HCT116 (cell line): ENCODE data around the gene NR5A2. TPM values are rescaled to one million over a fixed set of nuclear protein-coding genes. Genes with fewer than 3 reads are reported as not detected.

Experiments
- ATAC-seq: fragments of 200-7000 bp; cut with Tn5 transposase; 2 replicates; pipeline ENCODE4 v1.9.1; 2020; ENCODE audit warnings: mild to moderate bottlenecking, moderate library complexity
- BruUV-seq: library from RNA; stranded (reverse); fragments of 400-500 nt; replicated peaks from 2 replicates; lab custom pipeline; 2021; lab: Mats Ljungman, UMichigan
- CTCF ChIA-PET: fragments of 300-600 bp; sonication (Branson Sonifier 250); formaldehyde crosslinking; loops from one replicate; lab custom pipeline; 2021; ENCODE audit warnings: antibody characterized with exemption; lab: Charles Lee
- POLR2A ChIA-PET: fragments of 300-600, 350-600 bp; sonication (Branson Sonifier 250); formaldehyde crosslinking; loops from one replicate; lab custom pipeline; 2021; ENCODE audit warnings: antibody characterized with exemption; lab: Charles Lee
- RAD21 ChIA-PET, 2 experiments: fragments of 300-600 bp; sonication (Branson Sonifier 250); formaldehyde crosslinking; loops; one replicate each; lab custom pipeline; 2023; ENCODE audit warnings: low total read pairs in 2 of 2; ENCODE audit not compliant: uncharacterized antibody in 2 of 2, unreplicated experiment in 2 of 2, low non-redundant PET in 1 of 2; lab: Charles Lee
- DNase-seq: peaks from one replicate; pipeline ENCODE4 v3.0.0-alpha.2; 2010; ENCODE audit warnings: low read depth, low spot score
- H2AFZ ChIP-seq: fragments of 200-600 bp; shearing (Covaris generic), sonication (generic); 2 replicates; pipeline ENCODE4 v1.6.1; 2017; ENCODE audit warnings: low read depth, mixed run types, mixed read lengths, antibody characterized with exemption, low read length; ENCODE audit not compliant: poor library complexity, severe bottlenecking
- H3K27ac ChIP-seq: 2 replicates; pipeline ENCODE4 v1.5.1; 2012; ENCODE audit warnings: low read depth, low read length
- H3K27me3 ChIP-seq: fragments of 200-600 bp; sonication (generic); 2 replicates; pipeline ENCODE4 v1.6.1; 2016; ENCODE audit warnings: mixed run types, low read length, mixed read lengths; ENCODE audit not compliant: insufficient read depth
- H3K36me3 ChIP-seq, 2 experiments: fragments of 200-500 bp in 1 of 2; fragments of 200-600 bp in 1 of 2; sonication (Bioruptor generic) in 1 of 2; sonication (generic) in 1 of 2; 2 replicates each; pipeline versions ENCODE4 v1.5.1 to v1.6.1; 2014 to 2016; ENCODE audit warnings: low read length in 2 of 2, inconsistent platforms in 1 of 2, mixed read lengths in 1 of 2, mixed run types in 1 of 2; ENCODE audit not compliant: insufficient read depth in 2 of 2, control insufficient read depth in 1 of 2
- H3K4me1 ChIP-seq, 2 experiments: fragments of 200-600 bp in 1 of 2; sonication (generic) in 1 of 2; 2 replicates each; pipeline versions ENCODE4 v1.5.1 to v1.6.1; 2012 to 2017; ENCODE audit warnings: low read length in 2 of 2, inconsistent platforms in 1 of 2, mild to moderate bottlenecking in 1 of 2, mixed read lengths in 1 of 2, mixed run types in 1 of 2, moderate library complexity in 1 of 2; ENCODE audit not compliant: insufficient read depth in 2 of 2, control insufficient read depth in 1 of 2
- H3K4me2 ChIP-seq: fragments of 200-600 bp; sonication (generic); 2 replicates; pipeline ENCODE4 v1.6.1; 2017; ENCODE audit warnings: mixed run types, low read length, mixed read lengths
- H3K4me3 ChIP-seq, 2 experiments: fragments of 200-600 bp in 1 of 2; sonication (generic) in 1 of 2; replicated peaks in 1 of 2; 2 replicates each; pipeline ENCODE4 v1.5.1; 2011 to 2016; ENCODE audit warnings: low read length in 2 of 2, control low read depth in 1 of 2, low read depth in 1 of 2, mild to moderate bottlenecking in 1 of 2, mixed read lengths in 1 of 2, mixed run types in 1 of 2
- H3K79me2 ChIP-seq: fragments of 200-600 bp; sonication (generic); 2 replicates; pipeline ENCODE4 v1.6.1; 2017; ENCODE audit warnings: mild to moderate bottlenecking, mixed run types, low read length, moderate library complexity, mixed read lengths; ENCODE audit not compliant: insufficient read depth
- H3K9ac ChIP-seq: fragments of 200-600 bp; sonication (generic); 2 replicates; pipeline ENCODE4 v1.6.1; 2016; ENCODE audit warnings: low read length, mixed read lengths
- H3K9me2 ChIP-seq: fragments of 200-600 bp; sonication (generic), shearing (Covaris generic); 2 replicates; pipeline ENCODE4 v1.6.1; 2017; ENCODE audit warnings: mixed run types, mild to moderate bottlenecking, moderate library complexity; ENCODE audit not compliant: insufficient read depth
- H3K9me3 ChIP-seq, 2 experiments: fragments of 200-500 bp in 1 of 2; fragments of 200-600 bp in 1 of 2; sonication (Bioruptor generic) in 1 of 2; sonication (generic) in 1 of 2; 2 replicates each; pipeline ENCODE4 v1.6.1; 2014 to 2017; ENCODE audit warnings: low read length in 2 of 2, mixed read lengths in 2 of 2, inconsistent platforms in 1 of 2, low read depth in 1 of 2, mild to moderate bottlenecking in 1 of 2, mixed run types in 1 of 2, moderate library complexity in 1 of 2; ENCODE audit not compliant: control insufficient read depth in 1 of 2, insufficient read depth in 1 of 2
- H4K20me1 ChIP-seq: fragments of 200-600 bp; sonication (generic), shearing (Covaris generic); 2 replicates; pipeline ENCODE4 v1.6.1; 2017; ENCODE audit warnings: mixed run types, mild to moderate bottlenecking, moderate library complexity; ENCODE audit not compliant: insufficient read depth
- ATF3 ChIP-seq: IDR thresholded peaks from 2 replicates; pipeline ENCODE4 v1.6.1; 2012
- CBX3 ChIP-seq: IDR thresholded peaks from 2 replicates; pipeline ENCODE4 v1.6.1; 2012; ENCODE audit warnings: low read depth
- CEBPB ChIP-seq: IDR thresholded peaks from 2 replicates; pipeline ENCODE4 v1.6.1; 2012; ENCODE audit warnings: low read depth
- EGR1 ChIP-seq: IDR thresholded peaks from 2 replicates; pipeline ENCODE4 v1.6.1; 2012; ENCODE audit warnings: low read depth
- ELF1 ChIP-seq: IDR thresholded peaks from 2 replicates; pipeline ENCODE4 v1.6.1; 2012; ENCODE audit warnings: low read depth, borderline replicate concordance
- EZH2 ChIP-seq: fragments of 200-600 bp; sonication (generic); IDR thresholded peaks from 2 replicates; pipeline ENCODE4 v1.6.1; 2017; ENCODE audit warnings: antibody characterized with exemption, mixed run types
- EZH2phosphoT487 ChIP-seq: fragments of 200-600 bp; IDR thresholded peaks from 2 replicates; pipeline ENCODE4 v1.6.1; 2018; ENCODE audit warnings: antibody characterized with exemption, borderline replicate concordance
- FOSL1 ChIP-seq: IDR thresholded peaks from 2 replicates; pipeline ENCODE4 v1.6.1; 2012; ENCODE audit warnings: low read depth
- JUND ChIP-seq: IDR thresholded peaks from 2 replicates; pipeline ENCODE4 v1.6.1; 2012
- MAX ChIP-seq: IDR thresholded peaks from 2 replicates; pipeline ENCODE4 v1.6.1; 2012
- POLR2A ChIP-seq: IDR thresholded peaks from 2 replicates; pipeline ENCODE4 v1.7.0; 2011; ENCODE audit warnings: borderline replicate concordance; ENCODE audit not compliant: insufficient read depth, insufficient read length; ENCODE audit errors: extremely low read depth
- POLR2AphosphoS5 ChIP-seq: IDR thresholded peaks from 2 replicates; pipeline ENCODE4 v1.6.1; 2011; ENCODE audit warnings: mild to moderate bottlenecking, low read depth, low read length, moderate library complexity
- SP1 ChIP-seq: IDR thresholded peaks from 2 replicates; pipeline ENCODE4 v1.6.1; 2012; ENCODE audit warnings: low read depth
- SRF ChIP-seq: IDR thresholded peaks from 2 replicates; pipeline ENCODE4 v1.6.1; 2012; ENCODE audit warnings: low read depth
- TCF7L2 ChIP-seq: IDR thresholded peaks from 2 replicates; pipeline ENCODE4 v1.7.0; 2011; ENCODE audit warnings: borderline replicate concordance, inconsistent platforms; ENCODE audit not compliant: insufficient read depth, insufficient read length; ENCODE audit errors: extremely low read depth
- YY1 ChIP-seq: IDR thresholded peaks from 2 replicates; pipeline ENCODE4 v1.6.1; 2011; ENCODE audit warnings: low read length, low read depth, moderate library complexity, mild to moderate bottlenecking; ENCODE audit not compliant: insufficient replicate concordance; ENCODE audit errors: extremely low read depth
- ZFX ChIP-seq: fragments of 450-650 bp; IDR thresholded peaks from 2 replicates; pipeline ENCODE4 v1.6.1; 2017
- ZNF274 ChIP-seq: fragments of 200-500 bp; sonication (Bioruptor generic); IDR thresholded peaks from 2 replicates; pipeline ENCODE4 v1.6.1; 2014; ENCODE audit warnings: mild to moderate bottlenecking, low read depth, low read length, inconsistent platforms
- intact Hi-C: fragments of 100-400 bp; cut with micrococcal nuclease; formaldehyde crosslinking; loops from 2 replicates; pipeline ENCODE4 v1.10.0; 2022
- total RNA-seq: library from RNA; stranded (reverse); gene quantifications from one replicate; pipeline ENCODE4 v1.2.1, GENCODE V29; 2021; ENCODE audit not compliant: unreplicated experiment
- TF ChIP-seq, protein P1 (sequence below): IDR thresholded peaks from 2 replicates; pipeline ENCODE4 v1.6.1; 2011; ENCODE audit warnings: mild to moderate bottlenecking, low read length, moderate library complexity; ENCODE audit not compliant: insufficient replicate concordance; ENCODE audit errors: extremely low read depth

The NR5A2 gene
- total RNA-seq, 1 experiment from 2014 or later, result 0.91 TPM

DNA sequence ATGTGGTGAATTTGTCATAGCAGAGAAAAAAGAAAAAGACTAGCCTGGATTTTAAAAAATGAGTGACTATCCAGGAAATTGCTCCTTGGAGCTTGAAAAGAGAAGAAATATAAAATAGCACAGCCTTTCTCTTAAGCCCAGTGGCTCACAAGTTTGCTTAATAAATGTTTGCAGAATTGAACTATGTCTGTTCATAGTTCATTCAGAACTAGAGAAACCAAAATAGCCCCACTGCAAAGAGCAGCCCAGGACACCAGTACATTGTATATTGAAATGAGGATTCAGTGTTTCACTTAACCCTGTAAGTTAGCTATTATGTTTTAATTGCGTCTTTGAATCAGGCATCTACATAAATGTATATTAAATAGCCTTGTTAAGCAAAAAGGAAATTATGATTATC is 88.8 kb downstream of the NR5A2 start:
- H3K79me2 ChIP-seq, result no peaks in the 10 kb centered on the region
- H3K9ac ChIP-seq, result no peak overlapping the region
- H4K20me1 ChIP-seq, result no peaks in the 10 kb centered on the region
- BruUV-seq, result no TSS peak
- ChIA-PET POLR2A (no interaction called here), CTCF (no interaction called here), RAD21 (no interaction called here)
- no peak overlapping the region for H2AFZ ChIP-seq
- H3K4me1 ChIP-seq, result peaks cover 0 to 8% of the 10 kb centered on the region in 2 experiments; a peak in 2 of 4 replicates
- no peaks in the 10 kb centered on the region for H3K36me3 ChIP-seq
- H3K27me3 ChIP-seq, result no peaks in the 10 kb centered on the region
- H3K4me2 ChIP-seq, result no peak overlapping the region
- ATAC-seq (no peak), DNase-seq (no peak)
- TF ChIP-seq ELF1 (no peak), POLR2AphosphoS5 (no peak), MAX (no peak), POLR2A (no peak), FOSL1 (no peak), ZNF274 (no peak), JUND (no peak)
- H3K9me2 ChIP-seq, result no peaks in the 10 kb centered on the region
- no peak overlapping the region for H3K27ac ChIP-seq
- intact Hi-C loops, result no loop called here
- no peaks in the 10 kb centered on the region for H3K9me3 ChIP-seq
- H3K4me3 ChIP-seq, result no peak overlapping the region

- no peak for DNase-seq
- no peaks in the 10 kb centered on the region for H3K79me2 ChIP-seq
- BruUV-seq, result no TSS peak
- intact Hi-C loops, result no loop called here
- no peaks in the 10 kb centered on the region for H3K27me3 ChIP-seq
- H3K9me2 ChIP-seq, result no peaks in the 10 kb centered on the region
- no peaks in the 10 kb centered on the region for H4K20me1 ChIP-seq
- H3K9ac ChIP-seq, result no peak overlapping the region
- no peak overlapping the region for H2AFZ ChIP-seq
- peaks cover 0 to 8% of the 10 kb centered on the region in 2 experiments; a peak in 2 of 4 replicates for H3K4me1 ChIP-seq
- POLR2A ChIA-PET, result no interaction called here
- H3K36me3 ChIP-seq, result no peaks in the 10 kb centered on the region
- ATAC-seq, result no peak
- no peak overlapping the region for H3K27ac ChIP-seq
- H3K9me3 ChIP-seq, result no peaks in the 10 kb centered on the region
- no peak overlapping the region for H3K4me2 ChIP-seq
- no peak overlapping the region for H3K4me3 ChIP-seq
- CTCF ChIA-PET, result no interaction called here
- RAD21 ChIA-PET, result no interaction called here
- TF ChIP-seq CEBPB (no peak), SRF (no peak), YY1 (no peak), TCF7L2 (no peak), ATF3 (no peak), ZNF274 (no peak), POLR2A (no peak), SP1 (no peak), CBX3 (no peak), EZH2 (no peak), ELF1 (no peak), EZH2phosphoT487 (no peak), ZFX (no peak), EGR1 (no peak)
- TF ChIP-seq, protein P1, sequence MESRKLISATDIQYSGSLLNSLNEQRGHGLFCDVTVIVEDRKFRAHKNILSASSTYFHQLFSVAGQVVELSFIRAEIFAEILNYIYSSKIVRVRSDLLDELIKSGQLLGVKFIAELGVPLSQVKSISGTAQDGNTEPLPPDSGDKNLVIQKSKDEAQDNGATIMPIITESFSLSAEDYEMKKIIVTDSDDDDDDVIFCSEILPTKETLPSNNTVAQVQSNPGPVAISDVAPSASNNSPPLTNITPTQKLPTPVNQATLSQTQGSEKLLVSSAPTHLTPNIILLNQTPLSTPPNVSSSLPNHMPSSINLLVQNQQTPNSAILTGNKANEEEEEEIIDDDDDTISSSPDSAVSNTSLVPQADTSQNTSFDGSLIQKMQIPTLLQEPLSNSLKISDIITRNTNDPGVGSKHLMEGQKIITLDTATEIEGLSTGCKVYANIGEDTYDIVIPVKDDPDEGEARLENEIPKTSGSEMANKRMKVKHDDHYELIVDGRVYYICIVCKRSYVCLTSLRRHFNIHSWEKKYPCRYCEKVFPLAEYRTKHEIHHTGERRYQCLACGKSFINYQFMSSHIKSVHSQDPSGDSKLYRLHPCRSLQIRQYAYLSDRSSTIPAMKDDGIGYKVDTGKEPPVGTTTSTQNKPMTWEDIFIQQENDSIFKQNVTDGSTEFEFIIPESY, result no peak
Observed at GRCh38 chr1:200118779-200119505, 91.4 kb downstream of the NR5A2 start.
